NCI-H2196 (cell line): Measurements from ENCODE around the gene NOP9.

Source experiments
- DNase-seq: peaks from one replicate; lab custom pipeline; 2025; ENCODE audit not compliant: unreplicated experiment; lab: John Stamatoyannopoulos, UW

Gene NOP9, protein sequence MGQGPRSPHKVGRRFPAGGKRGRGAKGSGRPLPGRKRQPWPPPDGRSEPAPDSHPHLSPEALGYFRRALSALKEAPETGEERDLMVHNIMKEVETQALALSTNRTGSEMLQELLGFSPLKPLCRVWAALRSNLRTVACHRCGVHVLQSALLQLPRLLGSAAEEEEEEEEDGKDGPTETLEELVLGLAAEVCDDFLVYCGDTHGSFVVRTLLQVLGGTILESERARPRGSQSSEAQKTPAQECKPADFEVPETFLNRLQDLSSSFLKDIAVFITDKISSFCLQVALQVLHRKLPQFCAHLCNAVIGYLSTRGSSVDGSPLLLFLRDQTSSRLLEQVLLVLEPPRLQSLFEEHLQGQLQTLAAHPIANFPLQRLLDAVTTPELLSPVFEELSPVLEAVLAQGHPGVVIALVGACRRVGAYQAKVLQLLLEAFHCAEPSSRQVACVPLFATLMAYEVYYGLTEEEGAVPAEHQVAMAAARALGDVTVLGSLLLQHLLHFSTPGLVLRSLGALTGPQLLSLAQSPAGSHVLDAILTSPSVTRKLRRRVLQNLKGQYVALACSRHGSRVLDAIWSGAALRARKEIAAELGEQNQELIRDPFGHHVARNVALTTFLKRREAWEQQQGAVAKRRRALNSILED

GRCh38 chr14:24299255-24300191, at the start of gene NOP9, which contains the start of gene DHRS1:
TSS of gene NOP9 (plus strand) at chr14:24299850. CDS start at chr14:24299955, 105 bp downstream.
TSS of gene DHRS1 (minus strand) at chr14:24299780. CDS start at chr14:24299106, 674 bp downstream.
- peak; percentile 92 for DNase-seq

- DNase-seq, result no peak
Measured at GRCh38 chr14:24250354-24250753, 49.3 kb upstream of the NOP9 start.

DNA sequence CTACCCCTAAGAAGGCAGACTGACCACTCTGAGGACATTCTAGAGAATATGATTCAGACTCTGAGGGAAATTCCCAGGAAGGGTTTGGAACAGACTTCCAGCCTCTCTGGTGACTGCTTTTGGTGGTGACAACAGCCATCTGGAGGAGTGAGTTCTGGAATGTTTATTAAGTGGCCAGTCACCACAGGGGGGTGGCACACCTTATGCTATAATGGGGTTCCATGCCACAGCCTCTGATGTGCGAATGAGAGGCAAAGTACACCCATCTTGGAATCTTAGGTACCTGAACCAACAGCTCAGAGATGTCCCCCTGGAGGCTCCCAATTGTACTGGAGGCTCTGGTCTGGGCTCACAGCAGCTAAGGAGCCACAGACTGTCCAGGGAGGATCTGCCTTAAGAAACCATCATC, 47.8 kb upstream of the NOP9 start:
- DNase-seq, result no peak

DNA sequence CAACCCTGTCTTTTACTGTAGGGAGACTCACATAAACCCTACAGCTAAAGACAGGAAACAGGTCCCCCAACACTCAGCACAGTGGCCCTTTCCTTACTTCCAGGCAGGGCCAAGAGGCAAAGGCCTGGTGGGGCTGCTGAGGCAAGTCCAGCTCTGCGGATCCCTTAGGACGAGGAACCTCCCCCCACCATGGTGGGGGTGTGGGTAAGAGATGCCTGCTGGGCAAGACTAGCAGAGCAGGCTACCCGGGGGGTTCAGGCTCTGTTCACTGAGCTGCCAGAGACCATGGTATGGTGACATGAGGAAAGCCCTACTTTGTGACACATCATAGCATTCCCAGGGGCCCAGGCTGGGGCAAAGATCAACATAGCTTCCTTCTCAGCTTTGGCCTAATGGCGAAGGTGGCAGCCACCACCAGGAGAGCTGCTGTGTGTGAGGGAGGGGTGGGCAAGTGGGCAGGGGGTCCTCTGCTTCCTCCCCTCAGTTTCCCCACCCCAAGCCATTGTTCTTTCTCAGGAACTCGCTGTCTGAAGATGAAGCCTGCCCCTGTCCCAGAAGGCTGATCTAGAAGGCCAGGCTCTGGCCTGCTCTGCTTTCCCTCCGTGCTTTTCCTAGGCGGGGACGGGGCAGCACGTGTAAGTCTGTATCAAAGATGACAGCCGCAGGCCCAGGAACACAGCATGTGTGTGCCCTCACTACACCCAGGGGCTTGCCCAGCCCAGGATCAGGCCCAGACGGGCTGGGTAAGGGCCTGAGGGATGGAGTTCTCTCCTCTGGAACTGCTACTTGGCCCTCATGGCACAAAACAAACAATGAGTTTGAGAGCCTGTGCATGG, 47.1 kb upstream of the NOP9 start:
- DNase-seq, result no peak

DNA sequence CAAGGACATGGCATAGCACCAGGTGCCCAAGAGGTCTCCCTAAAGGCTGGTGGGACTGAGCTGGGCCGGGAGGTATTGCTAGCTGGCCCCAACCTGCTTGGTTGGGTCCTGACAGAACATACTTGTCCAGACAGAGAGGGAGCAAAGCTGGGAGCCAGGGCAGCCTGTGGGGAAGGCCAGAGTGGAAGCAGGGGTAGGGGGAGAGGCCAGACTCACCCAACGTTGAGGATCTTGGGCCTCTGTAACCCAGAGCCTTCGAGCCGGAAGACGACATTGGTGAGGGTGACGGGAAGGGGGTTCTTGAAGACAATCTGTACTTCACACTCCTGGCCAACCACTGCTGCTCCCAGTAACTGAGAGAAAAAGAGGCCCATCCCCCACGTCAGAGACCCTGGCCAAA, 45.7 kb upstream of the NOP9 start:
- DNase-seq, result no peak

- DNase-seq, result no peak
Measured at GRCh38 chr14:24254630-24255392, 44.8 kb upstream of the NOP9 start.

GRCh38 chr14:24255438-24255837, 44.2 kb upstream of the NOP9 start:
- no peak for DNase-seq

- no peak for DNase-seq
Measured at GRCh38 chr14:24255931-24256711, 43.5 kb upstream of the NOP9 start.

- DNase-seq, result no peak
Measured at GRCh38 chr14:24256960-24257359, 42.7 kb upstream of the NOP9 start.

DNA sequence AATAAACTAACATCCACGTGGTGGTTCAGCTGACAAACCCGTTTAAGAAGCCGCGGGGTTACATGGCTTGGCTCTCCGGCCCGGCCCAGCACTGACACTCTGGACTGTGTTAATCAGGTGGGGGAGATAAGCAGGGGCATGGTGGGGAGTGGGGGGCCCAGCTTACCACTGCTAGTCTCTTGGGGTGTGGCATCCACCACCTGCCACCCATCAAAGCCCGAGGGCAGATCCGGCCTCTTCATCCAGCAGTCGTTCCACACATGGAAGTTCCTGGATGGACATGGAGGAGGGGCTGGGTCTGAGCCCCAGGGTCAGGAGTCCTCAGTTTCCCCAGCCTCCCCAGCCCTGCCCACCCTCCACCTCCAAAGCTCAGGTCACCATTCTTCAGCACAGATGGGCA, 41.5 kb upstream of the NOP9 start:
- DNase-seq, result no peak

GRCh38 chr14:24258548-24259265, 40.9 kb upstream of the NOP9 start:
- no peak for DNase-seq

- no peak for DNase-seq
Measured at GRCh38 chr14:24259282-24260025, 40.2 kb upstream of the NOP9 start.

- DNase-seq, result no peak
Measured at GRCh38 chr14:24260026-24260779, 39.4 kb upstream of the NOP9 start.

DNA sequence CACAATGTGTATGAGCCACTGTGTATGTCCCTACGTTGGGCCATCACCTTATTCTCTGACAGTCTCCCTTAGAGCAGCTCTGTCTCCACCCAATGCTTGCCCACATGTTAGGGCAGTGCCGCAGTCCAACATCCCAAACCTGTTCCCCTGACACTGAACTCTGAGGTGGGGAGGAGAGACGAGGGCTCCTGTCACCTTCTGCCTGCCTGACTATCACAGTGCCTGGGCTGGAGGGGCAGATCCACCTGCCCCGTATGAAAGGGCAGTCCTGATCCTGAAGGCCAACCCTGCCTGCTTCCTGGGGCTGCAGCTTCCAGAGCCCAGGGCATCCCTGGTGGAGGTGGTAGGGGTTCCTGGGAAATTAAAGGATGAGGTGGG, 38.9 kb upstream of the NOP9 start:
- no peak for DNase-seq

- DNase-seq, result no peak
Measured at GRCh38 chr14:24261256-24261968, 38.2 kb upstream of the NOP9 start.

- no peak for DNase-seq
Measured at GRCh38 chr14:24261969-24262327, 37.7 kb upstream of the NOP9 start.
